HG03378 (cell line): ENCODE data around the gene LCN9.

Source experiments
- ATAC-seq: cut with Tn5 transposase; IDR thresholded peaks from one replicate; pipeline ENCODE4 v1.9.1; 2021; ENCODE audit warnings: mild to moderate bottlenecking, moderate library complexity; ENCODE audit not compliant: unreplicated experiment

Gene LCN9

GRCh38 chr9:135716045-135716444 is 52.9 kb downstream of the LCN9 start:
- no peak for ATAC-seq
